KMS-11 (cell line): ENCODE results near the gene RTN3.
A peak's percentile ranks its signal among the peaks of the same experiment; 100 is the strongest.

ENCODE experiments used
- H2AFZ ChIP-seq: fragments of 200-600 bp; sonication (generic); 2 replicates; pipeline ENCODE4 v1.6.1; 2016; ENCODE audit warnings: antibody characterized with exemption, mixed run types, low read depth
- H3K27ac ChIP-seq: fragments of 200-600 bp; sonication (generic); 2 replicates; pipeline ENCODE4 v1.6.1; 2016; ENCODE audit warnings: mild to moderate bottlenecking, mixed run types
- H3K27me3 ChIP-seq: fragments of 200-600 bp; sonication (generic); 2 replicates; pipeline ENCODE4 v1.6.1; 2017; ENCODE audit warnings: mild to moderate bottlenecking, low read depth, mixed run types, moderate library complexity; ENCODE audit not compliant: insufficient read depth
- H3K36me3 ChIP-seq: fragments of 200-600 bp; sonication (generic); 2 replicates; pipeline ENCODE4 v1.6.1; 2017; ENCODE audit warnings: mild to moderate bottlenecking, mixed run types; ENCODE audit not compliant: insufficient read depth
- H3K4me1 ChIP-seq: fragments of 200-600 bp; sonication (generic); 2 replicates; pipeline ENCODE4 v1.6.1; 2016; ENCODE audit warnings: mild to moderate bottlenecking, low read depth, mixed run types; ENCODE audit not compliant: poor library complexity, severe bottlenecking
- H3K4me2 ChIP-seq: fragments of 200-600 bp; sonication (generic); 2 replicates; pipeline ENCODE4 v1.7.0; 2016; ENCODE audit warnings: mild to moderate bottlenecking, mixed run types
- H3K4me3 ChIP-seq: fragments of 200-600 bp; sonication (generic); IDR thresholded peaks from 2 replicates; pipeline ENCODE4 v1.6.1; 2017; ENCODE audit warnings: low read depth, low read length, mixed read lengths; ENCODE audit not compliant: insufficient read depth
- H3K79me2 ChIP-seq: fragments of 200-600 bp; sonication (generic); 2 replicates; pipeline ENCODE4 v1.6.1; 2016; ENCODE audit warnings: low read depth, mixed run types; ENCODE audit not compliant: insufficient read depth
- H3K9ac ChIP-seq: fragments of 200-600 bp; sonication (generic); 2 replicates; pipeline ENCODE4 v1.6.1; 2016; ENCODE audit warnings: mild to moderate bottlenecking, mixed run types
- H4K20me1 ChIP-seq: fragments of 200-600 bp; sonication (generic); 2 replicates; pipeline ENCODE4 v1.6.1; 2016; ENCODE audit warnings: mild to moderate bottlenecking, mixed run types; ENCODE audit not compliant: insufficient read depth
- TF ChIP-seq, protein P1 (sequence below): fragments of 200-600 bp; sonication (generic); conservative IDR thresholded peaks from 2 replicates; pipeline ENCODE4 v1.6.1; 2017; ENCODE audit warnings: low read depth, mild to moderate bottlenecking, antibody characterized with exemption, low read length, moderate library complexity, mixed read lengths

The RTN3 gene

DNA sequence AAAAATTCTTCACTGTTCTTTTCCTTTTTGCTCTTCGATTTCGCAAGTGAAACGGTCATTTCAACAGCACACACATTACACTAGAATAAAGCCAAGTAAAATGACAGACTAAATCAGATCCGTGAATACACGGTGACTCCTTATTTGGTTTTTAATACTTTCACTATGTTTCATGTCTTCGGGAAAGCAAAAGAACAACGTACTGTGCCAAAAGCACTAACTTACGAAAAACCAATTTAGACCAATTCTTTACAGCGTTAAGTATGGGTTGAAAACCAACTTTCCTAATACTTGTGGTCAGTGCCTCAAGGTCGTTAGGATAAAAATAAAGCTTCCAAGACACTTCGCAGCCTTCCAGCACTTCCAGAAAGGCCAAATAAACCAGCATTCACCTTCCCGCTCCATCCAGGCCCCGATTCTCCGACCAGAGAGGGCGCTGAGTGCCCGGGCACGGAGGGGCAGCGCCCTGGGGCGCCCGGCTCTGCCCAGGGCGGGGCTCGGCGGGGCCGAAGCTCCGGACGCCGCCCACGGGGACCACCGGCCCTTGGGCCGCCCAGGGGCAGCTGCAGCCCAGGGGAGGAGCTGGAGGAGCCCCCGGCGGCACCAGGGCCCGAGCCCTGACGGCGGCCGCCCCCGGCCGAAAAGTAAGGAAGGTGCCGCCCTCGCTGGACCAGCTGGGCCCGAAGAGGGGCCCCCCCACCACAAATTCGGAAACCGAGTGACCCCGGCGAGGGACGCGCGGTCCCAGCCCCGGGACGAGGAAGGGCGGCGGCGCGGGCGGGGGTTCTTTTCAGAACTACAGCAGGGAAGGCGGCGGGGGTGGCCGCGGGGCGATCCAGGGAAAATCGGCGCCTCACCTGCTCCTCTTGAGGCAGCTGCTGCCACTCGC is 10.6 kb upstream of the RTN3 start:
- H3K27me3 ChIP-seq, result no peaks in the 10 kb centered on the region
- no peaks in the 10 kb centered on the region for H4K20me1 ChIP-seq
- H3K4me2 ChIP-seq, result peak overlapping the region; percentile 66
- TF ChIP-seq, protein P1, sequence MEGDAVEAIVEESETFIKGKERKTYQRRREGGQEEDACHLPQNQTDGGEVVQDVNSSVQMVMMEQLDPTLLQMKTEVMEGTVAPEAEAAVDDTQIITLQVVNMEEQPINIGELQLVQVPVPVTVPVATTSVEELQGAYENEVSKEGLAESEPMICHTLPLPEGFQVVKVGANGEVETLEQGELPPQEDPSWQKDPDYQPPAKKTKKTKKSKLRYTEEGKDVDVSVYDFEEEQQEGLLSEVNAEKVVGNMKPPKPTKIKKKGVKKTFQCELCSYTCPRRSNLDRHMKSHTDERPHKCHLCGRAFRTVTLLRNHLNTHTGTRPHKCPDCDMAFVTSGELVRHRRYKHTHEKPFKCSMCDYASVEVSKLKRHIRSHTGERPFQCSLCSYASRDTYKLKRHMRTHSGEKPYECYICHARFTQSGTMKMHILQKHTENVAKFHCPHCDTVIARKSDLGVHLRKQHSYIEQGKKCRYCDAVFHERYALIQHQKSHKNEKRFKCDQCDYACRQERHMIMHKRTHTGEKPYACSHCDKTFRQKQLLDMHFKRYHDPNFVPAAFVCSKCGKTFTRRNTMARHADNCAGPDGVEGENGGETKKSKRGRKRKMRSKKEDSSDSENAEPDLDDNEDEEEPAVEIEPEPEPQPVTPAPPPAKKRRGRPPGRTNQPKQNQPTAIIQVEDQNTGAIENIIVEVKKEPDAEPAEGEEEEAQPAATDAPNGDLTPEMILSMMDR, result peak; percentile 19; the same call in 1 of the 2 replicates
- peak overlapping the region; percentile 84 for H2AFZ ChIP-seq
- peak overlapping the region; percentile 89 for H3K27ac ChIP-seq
- H3K4me3 ChIP-seq, result no peak overlapping the region
- H3K9ac ChIP-seq, result peak overlapping the region; percentile 94
- no peaks in the 10 kb centered on the region; the same call in 1 of the 2 replicates for H3K36me3 ChIP-seq
- H3K79me2 ChIP-seq, result peaks cover 49% of the 10 kb centered on the region
- peaks cover 32% of the 10 kb centered on the region for H3K4me1 ChIP-seq

DNA sequence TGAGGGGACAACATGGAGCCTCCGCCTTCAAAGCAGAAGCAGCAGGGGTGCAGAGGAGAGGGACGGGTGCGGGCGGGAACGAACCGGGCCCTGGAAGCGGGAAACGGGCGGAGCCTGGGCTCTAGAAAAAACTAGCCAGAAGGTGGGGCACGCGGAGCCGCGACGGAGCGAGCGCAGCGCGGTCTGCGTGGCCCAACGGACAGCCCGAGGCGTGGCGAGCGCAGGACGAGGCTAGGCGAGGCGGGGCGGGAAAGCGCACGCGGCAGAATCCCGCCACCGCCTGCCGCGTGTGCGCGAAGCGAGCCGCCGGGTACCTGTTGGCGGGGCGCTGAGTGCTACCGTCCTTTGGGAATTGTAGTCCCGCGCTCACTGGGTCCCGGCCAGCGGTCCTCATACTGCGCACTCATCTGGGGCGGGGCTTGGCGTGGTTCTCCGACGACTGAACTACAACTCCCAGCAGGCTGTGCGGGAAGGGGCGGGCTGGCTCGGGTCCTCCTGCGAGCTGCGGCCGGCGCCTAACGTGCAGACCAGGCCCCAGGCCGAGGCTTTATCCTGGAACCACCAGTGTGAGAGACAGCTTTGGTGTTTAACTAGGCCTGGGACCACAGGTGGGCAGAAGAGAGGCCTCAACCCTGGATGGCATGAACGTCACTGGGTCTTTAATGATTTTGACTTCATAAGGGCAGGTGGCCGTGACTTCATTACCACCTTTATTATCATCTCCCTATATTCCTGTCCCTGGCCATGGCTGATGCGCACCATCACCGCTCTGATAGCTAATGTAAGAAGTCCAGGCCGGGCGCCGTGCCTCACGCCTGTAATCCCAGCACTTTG is 9.8 kb upstream of the RTN3 start, which contains the start of gene ATL3:
ATL3 (minus strand) TSS at position 55 of the 834 bp plus-strand sequence; CDS start at position 14, 41 bp downstream.
- H3K4me1 ChIP-seq, result peaks cover 27% of the 10 kb centered on the region
- H4K20me1 ChIP-seq, result no peaks in the 10 kb centered on the region
- peaks cover 41% of the 10 kb centered on the region for H3K79me2 ChIP-seq
- H3K4me2 ChIP-seq, result peak within 1 kb of the TSS; percentile 66
- no peaks in the 10 kb centered on the region for H3K27me3 ChIP-seq
- TF ChIP-seq, protein P1, result no peak
- peak within 1 kb of the TSS; percentile 89 for H3K27ac ChIP-seq
- H3K9ac ChIP-seq, result peak within 1 kb of the TSS; percentile 94
- no peaks in the 10 kb centered on the region; the same call in 1 of the 2 replicates for H3K36me3 ChIP-seq
- peak within 1 kb of the TSS; percentile 84 for H2AFZ ChIP-seq
- no peak within 1 kb of the TSS for H3K4me3 ChIP-seq

DNA sequence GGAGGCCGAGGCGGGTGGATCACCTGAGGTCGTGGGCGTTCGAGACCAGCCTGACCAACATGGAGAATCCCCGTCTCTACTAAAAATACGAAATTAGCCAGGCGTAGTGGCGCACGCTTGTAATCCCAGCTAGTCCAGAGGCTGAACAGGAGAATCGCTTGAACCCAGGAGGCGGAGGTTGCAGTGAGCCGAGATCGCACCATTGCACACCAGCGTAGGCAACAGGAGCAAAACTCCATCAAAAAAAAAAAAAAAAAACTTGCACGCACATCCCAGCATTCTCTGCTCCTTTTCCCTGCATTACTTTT is 9.2 kb upstream of the RTN3 start:
- Histone ChIP-seq H3K9ac (no peak overlapping the region), H2AFZ (peak overlapping the region; percentile 84), H3K27ac (no peak overlapping the region)

DNA sequence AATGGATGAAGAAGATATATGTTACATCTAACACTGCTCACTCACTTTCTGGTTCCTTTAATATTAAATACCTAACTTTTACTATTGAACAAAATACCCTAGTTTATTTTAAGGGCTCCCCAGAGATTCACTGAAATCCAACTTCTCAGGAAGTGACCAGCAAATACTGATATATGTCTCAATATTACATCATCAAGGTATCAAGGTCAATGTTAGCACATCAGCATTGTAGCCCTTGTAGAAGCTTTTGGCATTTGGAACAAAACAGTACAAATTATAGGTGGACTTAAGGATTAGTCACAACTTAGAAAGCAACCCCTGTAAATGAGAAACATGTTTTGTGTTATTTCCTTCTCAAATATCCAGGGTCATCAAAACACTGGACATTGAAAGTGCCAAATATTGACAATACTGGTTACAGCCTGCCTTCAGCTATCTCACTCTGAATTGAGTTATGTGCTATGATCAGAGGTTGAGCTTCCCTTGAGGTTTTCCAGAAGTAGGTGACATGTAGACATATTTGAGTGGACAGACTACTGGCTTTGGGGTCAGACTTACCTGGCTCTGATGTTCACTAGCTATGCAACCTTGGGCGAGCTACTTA is 8.3 kb upstream of the RTN3 start:
- Histone ChIP-seq H3K4me2 (no peak overlapping the region), H3K27ac (no peak overlapping the region), H3K36me3 (no peaks in the 10 kb centered on the region), H3K4me3 (no peak overlapping the region), H3K9ac (no peak overlapping the region), H3K4me1 (peaks cover 18% of the 10 kb centered on the region), H2AFZ (no peak overlapping the region), H3K27me3 (no peaks in the 10 kb centered on the region), H4K20me1 (no peaks in the 10 kb centered on the region), H3K79me2 (peaks cover 26% of the 10 kb centered on the region)
- TF ChIP-seq, protein P1, result no peak

More for the DNA sequence above, 9.2 kb upstream of the RTN3 start:
- no peak overlapping the region for H3K4me3 ChIP-seq
- TF ChIP-seq, protein P1, result no peak
- H3K27me3 ChIP-seq, result no peaks in the 10 kb centered on the region
- peaks cover 35% of the 10 kb centered on the region for H3K79me2 ChIP-seq
- H3K4me1 ChIP-seq, result peaks cover 22% of the 10 kb centered on the region
- H3K36me3 ChIP-seq, result no peaks in the 10 kb centered on the region; the same call in 1 of the 2 replicates
- peak overlapping the region; percentile 66 for H3K4me2 ChIP-seq
- no peaks in the 10 kb centered on the region for H4K20me1 ChIP-seq
